Jurkat, Clone E6-1 (cell line): ENCODE data around the gene BMPR2.
"Not testable (repeated sequence)": the region's sequence is repeated elsewhere in the genome, so short reads cannot be mapped to it uniquely, and the experiment has no call there.

Source experiments
- DNase-seq: peaks from one replicate; pipeline ENCODE4 v3.0.0-alpha.2; 2011; ENCODE audit warnings: low read depth, low spot score
- H3K4me3 ChIP-seq: 2 replicates; pipeline ENCODE4 v1.5.1; 2011; ENCODE audit warnings: mild to moderate bottlenecking, low read length, control low read depth, moderate library complexity

Gene BMPR2

GRCh38 chr2:202503276-202503675, 127.1 kb downstream of the BMPR2 start:
- H3K4me3 ChIP-seq, DNase-seq: not testable (repeated sequence)

- no peak for DNase-seq
- no peak overlapping the region for H3K4me3 ChIP-seq
These were observed 132.6 kb downstream of the BMPR2 start for GRCh38 chr2:202508686-202509085.

GRCh38 chr2:202510911-202511310, 134.8 kb downstream of the BMPR2 start:
- no peak overlapping the region for H3K4me3 ChIP-seq
- no peak for DNase-seq

- H3K4me3 ChIP-seq: no peak overlapping the region
- no peak for DNase-seq
These were observed 136.0 kb downstream of the BMPR2 start for GRCh38 chr2:202512176-202512575.

- H3K4me3 ChIP-seq: no peak overlapping the region
- DNase-seq: no peak
These were observed 138.6 kb downstream of the BMPR2 start for GRCh38 chr2:202514732-202515131.

- H3K4me3 ChIP-seq: no peak overlapping the region
- DNase-seq: no peak
These were observed 143.3 kb downstream of the BMPR2 start for GRCh38 chr2:202519453-202519852.

GRCh38 chr2:202521470-202521869, 145.3 kb downstream of the BMPR2 start:
- DNase-seq: no peak

GRCh38 chr2:202529389-202529788, 153.3 kb downstream of the BMPR2 start:
- no peak overlapping the region for H3K4me3 ChIP-seq
- DNase-seq: no peak

More at GRCh38 chr2:202521470-202521869, 145.3 kb downstream of the BMPR2 start:
- no peak overlapping the region for H3K4me3 ChIP-seq

GRCh38 chr2:202530038-202530437, 153.9 kb downstream of the BMPR2 start:
- DNase-seq: peak; percentile 70
- no peak overlapping the region for H3K4me3 ChIP-seq

- not testable (repeated sequence) for DNase-seq, H3K4me3 ChIP-seq
These were observed 159.2 kb downstream of the BMPR2 start for GRCh38 chr2:202535290-202535689.

GRCh38 chr2:202541137-202541536, 165.0 kb downstream of the BMPR2 start:
- DNase-seq: no peak
- no peak overlapping the region for H3K4me3 ChIP-seq

GRCh38 chr2:202542142-202542541, 166.0 kb downstream of the BMPR2 start:
- no peak overlapping the region for H3K4me3 ChIP-seq
- no peak for DNase-seq

GRCh38 chr2:202545523-202545922, 169.4 kb downstream of the BMPR2 start:
- no peak overlapping the region for H3K4me3 ChIP-seq
- no peak for DNase-seq

GRCh38 chr2:202545931-202546330, 169.8 kb downstream of the BMPR2 start:
- DNase-seq: no peak
- no peak overlapping the region for H3K4me3 ChIP-seq

- DNase-seq, H3K4me3 ChIP-seq: not testable (repeated sequence)
These were observed 170.5 kb downstream of the BMPR2 start for GRCh38 chr2:202546499-202547141.

- DNase-seq: no peak
- no peak overlapping the region for H3K4me3 ChIP-seq
These were observed 172.1 kb downstream of the BMPR2 start for GRCh38 chr2:202548240-202548639.

- not testable (repeated sequence) for DNase-seq, H3K4me3 ChIP-seq
These were observed 174.9 kb downstream of the BMPR2 start for GRCh38 chr2:202551000-202551399.

- H3K4me3 ChIP-seq: no peak overlapping the region
- DNase-seq: peak; percentile 14
These were observed 179.2 kb downstream of the BMPR2 start for GRCh38 chr2:202555356-202555755.

GRCh38 chr2:202560200-202560599, 184.1 kb downstream of the BMPR2 start:
- no peak overlapping the region for H3K4me3 ChIP-seq
- DNase-seq: no peak

- no peak for DNase-seq
- H3K4me3 ChIP-seq: no peak overlapping the region
These were observed 188.1 kb downstream of the BMPR2 start for GRCh38 chr2:202564226-202564625.

- no peak for DNase-seq
These were observed 190.2 kb downstream of the BMPR2 start for GRCh38 chr2:202566286-202566685.

More at GRCh38 chr2:202566286-202566685, 190.2 kb downstream of the BMPR2 start:
- H3K4me3 ChIP-seq: no peak overlapping the region
